Stimulated activated naive CD8-positive, alpha-beta T cell treated with anti-CD3 and anti-CD28 coated beads, Interleukin-15, Interleukin-2, amounts not matched to agents 100 ng/mL and 50 ng/mL, for 24 hours (primary cell): ENCODE data around the gene FAM89A.
"Not testable (repeated sequence)": the region's sequence is repeated elsewhere in the genome, so short reads cannot be mapped to it uniquely, and the experiment has no call there.

Experiments
- H3K27ac Mint-ChIP-seq: one replicate; pipeline ENCODE4 v1.8.0; 2021; ENCODE audit warnings: mild to moderate bottlenecking, mixed read lengths
- H3K27me3 Mint-ChIP-seq: one replicate; pipeline ENCODE4 v1.8.0; 2021; ENCODE audit warnings: mixed read lengths
- H3K36me3 Mint-ChIP-seq: one replicate; pipeline ENCODE4 v1.8.0; 2021; ENCODE audit warnings: low read depth, mixed read lengths
- H3K4me1 Mint-ChIP-seq: one replicate; pipeline ENCODE4 v1.8.0; 2021; ENCODE audit warnings: low read depth, mixed read lengths
- H3K4me3 Mint-ChIP-seq: one replicate; pipeline ENCODE4 v1.8.0; 2021; ENCODE audit warnings: mild to moderate bottlenecking, mixed read lengths
- H3K9me3 Mint-ChIP-seq: one replicate; pipeline ENCODE4 v1.8.0; 2021; ENCODE audit warnings: mixed read lengths

The FAM89A gene

DNA sequence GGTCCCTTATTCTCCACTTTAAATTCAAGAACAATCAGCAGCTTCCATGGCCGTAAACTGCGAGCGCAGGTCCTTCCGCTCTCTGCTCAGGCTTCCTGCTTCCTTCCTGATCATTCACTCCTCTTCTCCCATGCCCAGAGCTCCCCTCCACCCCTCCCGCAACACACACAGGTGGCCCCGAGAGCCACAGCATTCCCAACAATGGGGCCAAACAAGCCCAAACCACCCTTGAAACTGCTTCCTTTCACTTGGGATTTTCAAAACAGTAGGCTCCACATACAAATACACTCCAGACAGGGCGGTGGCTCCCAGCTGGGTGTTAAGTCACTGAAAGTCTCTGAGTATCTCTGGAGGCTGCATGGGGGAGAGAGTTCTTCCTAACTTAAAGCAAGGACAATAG lies 11.4 kb downstream of the FAM89A start:
- Mint-ChIP-seq H3K9me3 (no peaks in the 10 kb centered on the region), H3K4me1 (peaks cover 4% of the 10 kb centered on the region), H3K27ac (no peak overlapping the region), H3K27me3 (no peaks in the 10 kb centered on the region), H3K4me3 (no peak overlapping the region), H3K36me3 (peaks cover 4% of the 10 kb centered on the region)

GRCh38 chr1:231027971-231028370 lies 12.1 kb downstream of the FAM89A start:
- Mint-ChIP-seq H3K4me1 (peaks cover 4% of the 10 kb centered on the region), H3K36me3 (peaks cover 4% of the 10 kb centered on the region), H3K27me3 (no peaks in the 10 kb centered on the region), H3K4me3 (no peak overlapping the region), H3K9me3 (no peaks in the 10 kb centered on the region), H3K27ac (no peak overlapping the region)

GRCh38 chr1:231027136-231027925 lies 12.7 kb downstream of the FAM89A start:
- H3K27me3 Mint-ChIP-seq: no peaks in the 10 kb centered on the region
- H3K9me3 Mint-ChIP-seq: no peaks in the 10 kb centered on the region
- no peak overlapping the region for H3K4me3 Mint-ChIP-seq
- H3K36me3 Mint-ChIP-seq: peaks cover 4% of the 10 kb centered on the region
- H3K27ac Mint-ChIP-seq: no peak overlapping the region
- H3K4me1 Mint-ChIP-seq: peaks cover 4% of the 10 kb centered on the region

GRCh38 chr1:231026576-231026975 lies 13.5 kb downstream of the FAM89A start:
- H3K4me3 Mint-ChIP-seq: no peak overlapping the region
- H3K36me3 Mint-ChIP-seq: peaks cover 4% of the 10 kb centered on the region
- H3K27ac Mint-ChIP-seq: no peak overlapping the region
- H3K4me1 Mint-ChIP-seq: peaks cover 4% of the 10 kb centered on the region
- no peaks in the 10 kb centered on the region for H3K27me3 Mint-ChIP-seq
- no peaks in the 10 kb centered on the region for H3K9me3 Mint-ChIP-seq

GRCh38 chr1:231023150-231023549 lies 16.9 kb downstream of the FAM89A start:
- H3K4me3 Mint-ChIP-seq: no peak overlapping the region
- H3K4me1 Mint-ChIP-seq: peaks cover 5% of the 10 kb centered on the region
- no peak overlapping the region for H3K27ac Mint-ChIP-seq
- H3K27me3 Mint-ChIP-seq: no peaks in the 10 kb centered on the region
- peaks cover 3% of the 10 kb centered on the region for H3K36me3 Mint-ChIP-seq
- no peaks in the 10 kb centered on the region for H3K9me3 Mint-ChIP-seq

GRCh38 chr1:231022543-231022942 lies 17.5 kb downstream of the FAM89A start:
- not testable (repeated sequence) for H3K4me1 Mint-ChIP-seq, H3K27me3 Mint-ChIP-seq, H3K27ac Mint-ChIP-seq, H3K9me3 Mint-ChIP-seq, H3K36me3 Mint-ChIP-seq, H3K4me3 Mint-ChIP-seq

DNA sequence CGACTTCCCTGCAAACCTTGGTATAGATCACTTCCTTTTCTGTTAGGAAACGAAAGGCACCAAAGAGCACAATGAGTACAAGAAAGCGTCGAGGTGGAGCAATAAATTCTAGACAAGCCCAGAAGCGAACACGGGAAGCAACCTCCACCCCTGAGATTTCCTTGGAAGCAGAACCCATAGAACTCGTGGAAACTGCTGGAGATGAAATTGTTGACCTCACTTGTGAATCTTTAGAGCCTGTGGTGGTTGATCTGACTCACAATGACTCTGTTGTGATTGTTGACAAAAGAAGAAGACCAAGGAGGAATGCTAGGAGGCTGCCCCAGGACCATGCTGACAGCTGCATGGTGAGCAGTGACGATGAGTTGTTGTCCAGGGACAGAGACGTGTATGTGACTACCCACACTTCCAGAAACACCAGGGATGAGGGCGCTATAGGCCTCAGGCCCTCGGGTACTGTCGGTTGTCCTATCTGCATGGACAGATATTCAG lies 18.5 kb downstream of the FAM89A start:
- no peaks in the 10 kb centered on the region for H3K27me3 Mint-ChIP-seq
- H3K9me3 Mint-ChIP-seq: no peaks in the 10 kb centered on the region
- H3K4me3 Mint-ChIP-seq: no peak overlapping the region
- H3K4me1 Mint-ChIP-seq: peaks cover 5% of the 10 kb centered on the region
- H3K27ac Mint-ChIP-seq: no peak overlapping the region
- peaks cover 6% of the 10 kb centered on the region for H3K36me3 Mint-ChIP-seq

DNA sequence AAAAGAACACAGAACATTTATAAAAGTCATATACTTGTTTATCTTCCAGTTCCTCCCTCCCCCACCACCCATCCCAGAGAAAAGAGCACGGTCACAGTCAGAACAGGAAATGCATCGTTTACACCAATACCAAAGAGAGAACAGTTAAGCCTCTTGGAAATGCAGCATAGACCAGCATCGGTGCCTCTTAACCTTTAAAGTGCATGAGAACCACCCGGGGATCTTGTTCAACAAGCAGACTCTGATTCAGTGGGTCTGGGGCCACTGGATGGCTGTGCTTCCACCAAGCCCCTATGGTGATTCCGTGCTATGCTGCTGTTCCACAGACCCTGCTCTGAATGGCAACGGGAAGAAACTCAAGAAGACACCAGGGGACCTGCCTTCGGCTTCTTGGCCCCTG lies 19.2 kb downstream of the FAM89A start:
- Mint-ChIP-seq H3K27ac (peak overlapping the region; percentile 3), H3K4me3 (no peak overlapping the region), H3K4me1 (peaks cover 5% of the 10 kb centered on the region), H3K36me3 (peaks cover 6% of the 10 kb centered on the region), H3K9me3 (no peaks in the 10 kb centered on the region), H3K27me3 (no peaks in the 10 kb centered on the region)

DNA sequence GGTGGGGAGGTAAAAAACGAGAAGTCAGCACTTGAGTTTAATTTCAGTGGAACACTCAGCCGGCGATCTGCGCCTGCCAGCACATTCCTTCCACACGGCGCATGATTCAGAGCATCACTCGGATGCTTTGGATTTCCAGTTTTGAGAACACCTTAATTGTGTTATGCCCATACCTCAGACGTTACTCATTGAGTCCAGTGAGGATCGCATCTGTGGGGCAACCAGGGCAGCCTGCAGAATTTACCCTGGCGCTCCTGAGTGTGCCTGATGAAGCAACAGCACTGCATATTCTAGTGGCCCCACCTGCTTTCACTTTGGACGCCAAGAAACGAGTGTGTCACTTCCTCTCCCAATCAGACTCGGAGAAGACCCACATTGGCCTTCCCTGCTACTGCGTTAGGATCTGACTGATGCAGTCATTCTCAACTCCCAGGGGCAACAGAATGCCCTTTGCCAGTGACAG lies 19.9 kb downstream of the FAM89A start:
- H3K4me1 Mint-ChIP-seq: peaks cover 5% of the 10 kb centered on the region
- peak overlapping the region; percentile 26 for H3K4me3 Mint-ChIP-seq
- H3K36me3 Mint-ChIP-seq: peaks cover 6% of the 10 kb centered on the region
- H3K9me3 Mint-ChIP-seq: no peaks in the 10 kb centered on the region
- H3K27me3 Mint-ChIP-seq: no peaks in the 10 kb centered on the region
- peak overlapping the region; percentile 3 for H3K27ac Mint-ChIP-seq

GRCh38 chr1:231019711-231020110 lies 20.3 kb downstream of the FAM89A start:
- Mint-ChIP-seq H3K27ac (no peak overlapping the region), H3K9me3 (no peaks in the 10 kb centered on the region), H3K4me3 (no peak overlapping the region), H3K36me3 (peaks cover 6% of the 10 kb centered on the region), H3K27me3 (no peaks in the 10 kb centered on the region), H3K4me1 (peaks cover 5% of the 10 kb centered on the region)

- Mint-ChIP-seq H3K27me3 (no peaks in the 10 kb centered on the region), H3K36me3 (peaks cover 6% of the 10 kb centered on the region), H3K9me3 (no peaks in the 10 kb centered on the region), H3K4me1 (peaks cover 5% of the 10 kb centered on the region), H3K27ac (no peak overlapping the region), H3K4me3 (no peak overlapping the region)
Observed at GRCh38 chr1:231016966-231017365, 23.1 kb downstream of the FAM89A start.

- Mint-ChIP-seq H3K4me3 (no peak overlapping the region), H3K27ac (no peak overlapping the region), H3K27me3 (no peaks in the 10 kb centered on the region), H3K9me3 (no peaks in the 10 kb centered on the region), H3K36me3 (peaks cover 6% of the 10 kb centered on the region), H3K4me1 (peaks cover 5% of the 10 kb centered on the region)
Observed at GRCh38 chr1:231016234-231016633, 23.8 kb downstream of the FAM89A start.

- Mint-ChIP-seq H3K27me3 (no peaks in the 10 kb centered on the region), H3K4me3 (no peak overlapping the region), H3K4me1 (no peaks in the 10 kb centered on the region), H3K27ac (no peak overlapping the region), H3K36me3 (peaks cover 6% of the 10 kb centered on the region), H3K9me3 (no peaks in the 10 kb centered on the region)
Observed at GRCh38 chr1:231013391-231014015, 26.6 kb downstream of the FAM89A start.

DNA sequence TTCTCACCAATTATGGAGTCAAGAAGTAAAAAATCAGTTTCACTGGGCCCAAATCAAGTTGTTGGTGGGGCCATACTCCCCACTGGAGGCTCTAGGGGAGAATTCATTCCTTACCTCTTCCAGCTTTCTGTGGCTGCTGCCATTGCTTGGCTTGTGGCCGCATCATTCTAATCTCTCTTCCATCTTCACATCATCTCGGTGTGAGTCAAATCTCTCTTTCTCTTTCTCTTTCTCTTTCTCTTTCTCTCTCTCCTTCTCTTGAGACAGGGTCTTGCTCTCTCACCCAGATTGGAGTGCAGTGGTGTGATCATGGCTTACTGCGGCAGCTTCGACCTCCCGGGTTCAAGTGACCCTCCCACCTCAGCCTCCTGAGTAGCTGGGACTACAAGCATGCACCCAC lies 28.1 kb downstream of the FAM89A start:
- H3K9me3 Mint-ChIP-seq: no peaks in the 10 kb centered on the region
- H3K36me3 Mint-ChIP-seq: no peaks in the 10 kb centered on the region
- H3K4me1 Mint-ChIP-seq: no peaks in the 10 kb centered on the region
- no peaks in the 10 kb centered on the region for H3K27me3 Mint-ChIP-seq
- no peak overlapping the region for H3K4me3 Mint-ChIP-seq
- no peak overlapping the region for H3K27ac Mint-ChIP-seq

- H3K27me3 Mint-ChIP-seq: no peaks in the 10 kb centered on the region
- H3K27ac Mint-ChIP-seq: no peak overlapping the region
- H3K36me3 Mint-ChIP-seq: peaks cover 4% of the 10 kb centered on the region
- H3K4me3 Mint-ChIP-seq: no peak overlapping the region
- no peaks in the 10 kb centered on the region for H3K9me3 Mint-ChIP-seq
- H3K4me1 Mint-ChIP-seq: no peaks in the 10 kb centered on the region
Observed at GRCh38 chr1:231011360-231011759, 28.7 kb downstream of the FAM89A start.
